GM18526 (cell line): ENCODE data around the gene SCN9A.

Experiments used
- POLR2A ChIP-seq: IDR thresholded peaks from 3 replicates; pipeline ENCODE4 v1.6.1; 2011; ENCODE audit not compliant: insufficient read length; ENCODE audit errors: extremely low read depth

SCN9A gene

GRCh38 chr2:166314022-166314759, 61.6 kb downstream of the SCN9A start:
- TF ChIP-seq POLR2A = no peak

- no peak for TF ChIP-seq POLR2A
These were observed 68.4 kb downstream of the SCN9A start for GRCh38 chr2:166307326-166307725.

GRCh38 chr2:166304656-166305055, 71.1 kb downstream of the SCN9A start:
- no peak for TF ChIP-seq POLR2A

GRCh38 chr2:166302036-166302435, 73.7 kb downstream of the SCN9A start:
- no peak for TF ChIP-seq POLR2A

GRCh38 chr2:166297951-166298350, 77.8 kb downstream of the SCN9A start:
- TF ChIP-seq POLR2A = no peak

- TF ChIP-seq POLR2A = no peak
These were observed 81.8 kb downstream of the SCN9A start for GRCh38 chr2:166293984-166294383.

- TF ChIP-seq POLR2A = no peak
These were observed 90.5 kb downstream of the SCN9A start for GRCh38 chr2:166285215-166285614.

- no peak for TF ChIP-seq POLR2A
These were observed 91.4 kb downstream of the SCN9A start for GRCh38 chr2:166284359-166284758.

GRCh38 chr2:166282154-166282553, 93.6 kb downstream of the SCN9A start:
- TF ChIP-seq POLR2A = no peak

- no peak for TF ChIP-seq POLR2A
These were observed 96.9 kb downstream of the SCN9A start for GRCh38 chr2:166278856-166279255.

- TF ChIP-seq POLR2A = no peak
These were observed 105.4 kb downstream of the SCN9A start for GRCh38 chr2:166270376-166270775.

GRCh38 chr2:166269322-166269721, 106.4 kb downstream of the SCN9A start:
- no peak for TF ChIP-seq POLR2A

- no peak for TF ChIP-seq POLR2A
These were observed 117.9 kb downstream of the SCN9A start for GRCh38 chr2:166257859-166258258.

- TF ChIP-seq POLR2A = no peak
These were observed 118.8 kb downstream of the SCN9A start for GRCh38 chr2:166256896-166257295.

GRCh38 chr2:166249318-166249717, 126.4 kb downstream of the SCN9A start:
- no peak for TF ChIP-seq POLR2A

- TF ChIP-seq POLR2A = no peak
These were observed 128.8 kb downstream of the SCN9A start for GRCh38 chr2:166246901-166247300.

- no peak for TF ChIP-seq POLR2A
These were observed 133.4 kb downstream of the SCN9A start for GRCh38 chr2:166242309-166242708.
